ENCODE measurements around the gene CLCN7. TPM values are rescaled to one million over a fixed set of nuclear protein-coding genes. Genes with fewer than 3 reads are reported as not detected.

The CLCN7 gene
- total RNA-seq, 1 experiment from 2014 or later = 70.0 TPM

DNA sequence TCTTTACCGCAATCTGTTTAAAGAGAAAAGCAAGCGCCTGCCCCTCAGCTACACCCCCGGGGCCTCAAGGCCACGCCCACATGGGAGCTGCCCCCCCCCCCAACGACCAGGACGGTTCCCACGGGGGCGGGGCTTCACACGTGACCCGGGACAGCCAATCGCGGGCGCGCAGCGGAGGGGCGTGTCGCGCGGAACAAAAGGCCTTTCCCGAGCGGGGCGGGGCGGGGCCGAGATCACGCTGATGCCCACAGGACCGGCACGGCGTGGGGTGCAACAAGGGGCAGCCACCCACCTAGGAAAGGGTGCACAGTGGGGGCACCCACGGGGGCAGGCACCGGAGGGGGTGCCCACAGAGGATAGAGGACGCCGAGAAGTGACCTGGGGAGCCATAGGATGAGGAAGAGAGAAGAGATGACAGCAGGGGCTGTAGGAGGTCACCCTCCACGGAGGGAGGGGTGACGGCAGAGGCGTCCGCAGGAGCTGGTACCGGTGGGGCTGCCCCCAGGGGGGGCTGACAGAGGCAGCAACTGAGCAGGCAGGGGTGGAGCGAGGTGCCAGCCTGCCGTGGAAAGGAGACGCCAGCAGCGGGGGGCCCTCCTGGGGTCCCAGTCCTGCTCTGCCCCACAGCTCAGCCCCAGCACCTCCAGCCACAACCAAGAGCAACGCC is 66.5 kb downstream of the CLCN7 start:
- H4K5ac ChIP-seq (ENCODE audit: insufficient read length, low read depth, low read length) = no peak overlapping the region
- H2BK120ac ChIP-seq (ENCODE audit: low read depth, low read length, poor library complexity, severe bottlenecking) = no peak overlapping the region
- peak overlapping the region; percentile 45 for H3K4me2 ChIP-seq (ENCODE audit: insufficient read depth, insufficient read length, low read length)
- no peak overlapping the region for H2BK5ac ChIP-seq (ENCODE audit: insufficient read length, low read length)
- no peaks in the 10 kb centered on the region for H3K9me3 ChIP-seq (ENCODE audit: control insufficient read depth, low read depth, low read length)
- no peak overlapping the region for H3K18ac ChIP-seq (ENCODE audit: insufficient read length, low read depth, low read length)
- H2AFZ ChIP-seq (ENCODE audit: low read length) = no peak overlapping the region
- peak; percentile 86 for DNase-seq
- no peak overlapping the region for H3K23ac ChIP-seq (ENCODE audit: insufficient read length, low read depth, low read length)
- H3K27ac ChIP-seq (ENCODE audit: insufficient read length, low read depth, low read length) = no peak overlapping the region
- no peaks in the 10 kb centered on the region; the same call in 1 of the 2 replicates for H3K79me2 ChIP-seq (ENCODE audit: insufficient read depth, low read length)
- no peak overlapping the region for H4K91ac ChIP-seq (ENCODE audit: insufficient read length, low read depth, low read length)
- H4K20me1 ChIP-seq (ENCODE audit: control insufficient read depth, insufficient read depth, insufficient read length) = no peaks in the 10 kb centered on the region
- H2BK20ac ChIP-seq (ENCODE audit: low read depth, low read length, poor library complexity, severe bottlenecking) = no peak overlapping the region
- Mint-ChIP-seq H3K27ac (no peak overlapping the region), H3K4me3 (peak overlapping the region; percentile 69 to 78), H3K4me1 (peaks cover 0 to 2% of the 10 kb centered on the region in 2 experiments; a peak in 1 of 4 replicates), H3K9me3 (no peaks in the 10 kb centered on the region), H3K36me3 (ENCODE audit: insufficient read depth in 1 of 3, low read depth in 3 of 3) (peaks cover 0 to 8% (median 4%) of the 10 kb centered on the region in 3 experiments; a peak in 3 of 7 replicates), H3K27me3 (ENCODE audit: low read depth) (no peaks in the 10 kb centered on the region)
- H2AK5ac ChIP-seq (ENCODE audit: insufficient read length, low read length) = no peak overlapping the region
- no peaks in the 10 kb centered on the region for H3K23me2 ChIP-seq (ENCODE audit: insufficient read length, low read depth, low read length, poor library complexity, severe bottlenecking)
- no peak overlapping the region for H3K14ac ChIP-seq (ENCODE audit: insufficient read depth, low read length)
- no peaks in the 10 kb centered on the region for H3K27me3 ChIP-seq (ENCODE audit: insufficient read depth, low read length)
- H3K4ac ChIP-seq (ENCODE audit: low read depth, low read length) = no peak overlapping the region
- WGBS (ENCODE audit: extremely low coverage, insufficient read length, low lambda C conversion rate) = no CpG with 5 or more reads among the region's 42 CpGs
- H3T11ph ChIP-seq (ENCODE audit: low read length) = no peak overlapping the region
- H3K9ac ChIP-seq (ENCODE audit: extremely low read depth, insufficient read length, low read length) = no peak overlapping the region
- H3K56ac ChIP-seq (ENCODE audit: insufficient read length, low read depth, low read length) = no peak overlapping the region
- TF ChIP-seq, protein P1, sequence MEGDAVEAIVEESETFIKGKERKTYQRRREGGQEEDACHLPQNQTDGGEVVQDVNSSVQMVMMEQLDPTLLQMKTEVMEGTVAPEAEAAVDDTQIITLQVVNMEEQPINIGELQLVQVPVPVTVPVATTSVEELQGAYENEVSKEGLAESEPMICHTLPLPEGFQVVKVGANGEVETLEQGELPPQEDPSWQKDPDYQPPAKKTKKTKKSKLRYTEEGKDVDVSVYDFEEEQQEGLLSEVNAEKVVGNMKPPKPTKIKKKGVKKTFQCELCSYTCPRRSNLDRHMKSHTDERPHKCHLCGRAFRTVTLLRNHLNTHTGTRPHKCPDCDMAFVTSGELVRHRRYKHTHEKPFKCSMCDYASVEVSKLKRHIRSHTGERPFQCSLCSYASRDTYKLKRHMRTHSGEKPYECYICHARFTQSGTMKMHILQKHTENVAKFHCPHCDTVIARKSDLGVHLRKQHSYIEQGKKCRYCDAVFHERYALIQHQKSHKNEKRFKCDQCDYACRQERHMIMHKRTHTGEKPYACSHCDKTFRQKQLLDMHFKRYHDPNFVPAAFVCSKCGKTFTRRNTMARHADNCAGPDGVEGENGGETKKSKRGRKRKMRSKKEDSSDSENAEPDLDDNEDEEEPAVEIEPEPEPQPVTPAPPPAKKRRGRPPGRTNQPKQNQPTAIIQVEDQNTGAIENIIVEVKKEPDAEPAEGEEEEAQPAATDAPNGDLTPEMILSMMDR (conservative IDR thresholded peaks at IDR 0.05) = no peak
- H4K8ac ChIP-seq (replicated peaks; ENCODE audit: insufficient read length, low read depth, low read length) = no peak overlapping the region
- H2BK12ac ChIP-seq (ENCODE audit: insufficient read length, low read depth, low read length) = no peak overlapping the region
- H2BK15ac ChIP-seq (ENCODE audit: low read depth, low read length) = no peak overlapping the region
- H3K79me1 ChIP-seq (ENCODE audit: insufficient read depth, low read depth, low read length, poor library complexity, severe bottlenecking) = no peaks in the 10 kb centered on the region
- no peaks in the 10 kb centered on the region for H3K4me1 ChIP-seq (ENCODE audit: insufficient read depth, low read length)
